Measurements from ENCODE around the gene CYCS.
A peak's percentile ranks its signal among the peaks of the same experiment; 100 is the strongest.
"Not testable (repeated sequence)": the region's sequence is repeated elsewhere in the genome, so short reads cannot be mapped to it uniquely, and the experiment has no call there.

The CYCS gene

GRCh38 chr7:25118048-25118753, 6.9 kb downstream of the CYCS start:
- DNase-seq = no peak

- DNase-seq = no peak
Measured at GRCh38 chr7:25117226-25118047, 7.6 kb downstream of the CYCS start.

GRCh38 chr7:25116621-25117020, 8.4 kb downstream of the CYCS start:
- DNase-seq = no peak

- DNase-seq = not testable (repeated sequence)
Measured at GRCh38 chr7:25110514-25110913, 14.5 kb downstream of the CYCS start.

GRCh38 chr7:25109276-25109675, 15.8 kb downstream of the CYCS start:
- DNase-seq = no peak

GRCh38 chr7:25105911-25106310, 19.1 kb downstream of the CYCS start:
- no peak for DNase-seq

- DNase-seq = peak; percentile 59 to 63
Measured at GRCh38 chr7:25103773-25104172, 21.3 kb downstream of the CYCS start.

- DNase-seq = no peak
Measured at GRCh38 chr7:25101817-25102216, 23.2 kb downstream of the CYCS start.

- DNase-seq = peak; percentile 68 to 75
Measured at GRCh38 chr7:25098096-25099046, 26.7 kb downstream of the CYCS start.

GRCh38 chr7:25095516-25096345, 29.3 kb downstream of the CYCS start:
- DNase-seq = no peak

GRCh38 chr7:25093268-25093826, 31.7 kb downstream of the CYCS start:
- peak; percentile 86 to 88 for DNase-seq

GRCh38 chr7:25091779-25092178, 33.3 kb downstream of the CYCS start:
- DNase-seq = no peak

GRCh38 chr7:25091176-25091575, 33.9 kb downstream of the CYCS start:
- DNase-seq = no peak

- no peak for DNase-seq
Measured at GRCh38 chr7:25090374-25090773, 34.7 kb downstream of the CYCS start.

- DNase-seq = peak; percentile 43 to 81
Measured at GRCh38 chr7:25087855-25088254, 37.2 kb downstream of the CYCS start.

- DNase-seq = peak; percentile 22 to 33
Measured at GRCh38 chr7:25084821-25085220, 40.2 kb downstream of the CYCS start.

- DNase-seq = no peak
Measured at GRCh38 chr7:25083201-25083600, 41.9 kb downstream of the CYCS start.

GRCh38 chr7:25082041-25082440, 43.0 kb downstream of the CYCS start:
- not testable (repeated sequence) for DNase-seq

- no peak for DNase-seq
Measured at GRCh38 chr7:25077096-25077495, 48.0 kb downstream of the CYCS start.

GRCh38 chr7:25075459-25075858, 49.6 kb downstream of the CYCS start:
- DNase-seq = no peak

GRCh38 chr7:25073451-25073850, 51.6 kb downstream of the CYCS start:
- DNase-seq = no peak

Data from inflammatory macrophage (primary cell).